ENCODE results near the gene THOC5.
"Not testable (repeated sequence)": the region's sequence is repeated elsewhere in the genome, so short reads cannot be mapped to it uniquely, and the experiment has no call there.

The THOC5 gene

GRCh38 chr22:29553351-29554224 lies at the start of gene THOC5:
Gene THOC5, minus strand, starts transcription at chr22:29553757. Its CDS starts 4,610 bp downstream, at chr22:29549147.
- peak; percentile 76 to 82 for DNase-seq (ENCODE audit: low read depth in 2 of 2)

DNA sequence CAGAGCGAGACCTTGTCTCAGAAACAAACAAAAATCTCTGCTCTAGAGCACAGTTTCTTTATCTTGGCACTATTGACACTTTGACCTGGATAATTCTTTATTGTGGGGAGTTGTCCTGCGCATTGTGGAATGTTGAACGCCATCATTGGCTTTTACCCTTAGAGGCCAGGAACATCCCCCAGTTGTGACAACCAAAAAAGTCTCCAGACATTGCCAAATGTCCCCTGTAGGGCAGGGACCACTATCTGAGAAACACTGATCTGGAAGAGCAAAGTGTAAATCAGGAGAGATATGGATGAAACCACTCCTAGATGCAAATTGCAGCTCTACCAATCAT lies 45.1 kb upstream of the THOC5 start:
- no peak for DNase-seq (ENCODE audit: low read depth in 2 of 2)

DNA sequence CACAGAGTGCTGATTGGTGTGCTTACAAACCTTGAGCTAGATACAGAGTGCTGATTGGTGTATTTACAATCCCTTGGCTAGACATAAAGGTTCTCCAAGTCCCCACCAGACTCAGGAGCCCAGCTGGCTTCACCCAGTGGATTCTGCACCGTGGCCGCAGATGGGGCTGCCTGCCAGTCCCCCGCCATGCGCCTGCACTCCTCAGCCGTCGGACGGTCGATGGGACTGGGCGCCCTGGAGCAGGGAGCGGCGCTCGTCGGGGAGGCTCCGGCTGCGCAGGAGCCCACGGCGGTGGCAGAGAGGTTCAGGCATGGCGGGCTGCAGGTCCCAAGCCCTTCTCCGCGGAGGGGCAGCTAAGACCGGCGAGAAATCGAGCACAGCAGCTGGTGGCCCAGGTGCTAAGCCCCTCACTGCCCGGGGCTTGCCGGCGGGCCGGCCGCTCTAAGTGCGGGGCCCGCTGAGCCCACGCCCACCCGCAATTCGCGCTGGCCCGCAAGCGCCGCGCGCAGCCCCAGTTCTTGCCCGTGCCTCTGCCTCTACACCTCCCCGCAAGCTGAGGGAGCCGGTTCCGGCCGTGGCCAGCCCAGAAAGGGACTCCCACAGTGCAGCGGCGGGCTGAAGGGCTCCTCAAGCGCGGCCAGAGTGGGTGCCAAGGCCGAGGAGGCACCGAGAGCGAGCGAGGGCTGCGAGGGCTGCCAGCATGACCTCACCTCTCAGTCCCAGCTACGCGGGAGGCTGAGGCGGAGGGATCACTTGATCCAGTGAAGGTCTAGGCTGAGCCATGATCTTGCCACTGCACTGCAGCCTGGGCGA lies 44.5 kb upstream of the THOC5 start:
- not testable (repeated sequence) for DNase-seq (ENCODE audit: low read depth in 2 of 2)

DNA sequence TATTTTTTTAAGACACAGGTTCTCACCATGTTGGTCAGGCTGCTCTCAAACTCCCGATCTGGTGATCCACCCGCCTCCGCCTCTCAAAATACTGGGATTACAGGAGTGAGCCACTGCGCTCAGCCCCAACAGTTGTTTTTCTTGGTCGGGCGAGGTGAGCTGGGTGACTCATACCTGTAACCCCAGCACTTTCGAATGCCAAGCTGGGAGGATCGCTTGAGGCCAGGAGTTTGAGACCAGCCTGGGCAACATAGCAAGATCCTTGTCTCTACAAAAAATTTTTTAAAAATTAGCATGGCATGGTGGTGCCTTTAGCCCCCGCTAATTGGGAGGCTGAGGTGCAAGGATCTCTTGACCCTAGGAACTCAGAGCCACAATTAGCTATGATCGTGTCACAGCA lies 42.9 kb upstream of the THOC5 start:
- no peak for DNase-seq (ENCODE audit: low read depth in 2 of 2)

DNA sequence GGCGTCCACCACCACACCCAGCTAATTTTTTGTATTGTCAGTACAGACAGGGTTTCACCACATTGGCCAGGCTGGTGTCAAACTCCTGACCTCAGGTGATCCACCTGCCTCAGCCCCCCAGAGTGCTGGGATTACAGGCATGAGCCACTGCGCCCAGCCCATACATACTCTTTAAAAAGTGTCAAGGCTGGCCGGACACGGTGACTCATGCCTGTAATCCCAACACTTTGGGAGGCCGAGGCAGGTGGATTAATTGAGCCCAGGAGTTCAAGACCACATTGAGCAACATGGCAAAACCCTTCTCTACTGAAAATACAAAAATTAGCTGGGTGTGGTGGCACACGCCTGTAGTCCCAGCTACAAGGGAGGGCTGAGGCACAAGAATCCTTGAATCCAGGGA lies 40.9 kb upstream of the THOC5 start:
- not testable (repeated sequence) for DNase-seq (ENCODE audit: low read depth in 2 of 2)

GRCh38 chr22:29593923-29594322 lies 40.4 kb upstream of the THOC5 start:
- no peak for DNase-seq (ENCODE audit: low read depth in 2 of 2)

DNA sequence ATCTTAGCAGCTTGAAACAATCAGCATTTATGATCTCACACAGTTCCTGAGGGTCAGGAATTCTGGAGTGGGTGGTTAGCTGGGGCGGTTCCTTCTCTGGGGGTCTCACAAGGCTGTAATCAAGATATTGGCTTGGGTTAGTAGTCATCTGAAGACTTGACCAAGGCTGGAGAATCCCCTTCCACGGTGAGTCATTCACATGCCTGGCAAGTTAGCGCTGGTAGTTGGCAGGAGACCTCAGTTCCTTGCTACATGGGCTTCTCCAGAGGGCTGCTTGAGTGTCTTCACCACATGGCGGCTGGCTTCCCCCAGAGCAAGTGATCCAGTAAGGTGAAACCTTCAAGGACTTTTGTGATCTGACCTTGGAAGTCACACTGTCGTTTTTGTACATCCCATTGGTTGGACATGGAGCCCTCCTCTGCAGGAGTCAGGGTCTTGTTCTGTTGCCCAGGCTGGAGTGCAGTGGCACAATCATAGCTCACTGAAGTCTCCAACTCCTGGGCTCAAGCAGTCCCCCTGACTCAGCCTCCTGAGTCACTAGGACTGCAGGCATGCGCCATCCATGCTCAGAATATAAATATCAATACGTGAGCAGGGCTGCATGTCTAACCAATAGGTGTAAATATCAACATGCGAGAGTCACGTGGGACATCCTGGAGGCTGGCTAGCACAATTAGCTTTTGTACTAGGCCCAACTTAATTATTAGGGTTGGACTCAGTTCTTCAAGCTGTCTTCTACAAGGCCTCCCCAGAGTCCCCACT lies 34.6 kb upstream of the THOC5 start:
- no peak for DNase-seq (ENCODE audit: low read depth in 2 of 2)

GRCh38 chr22:29586193-29586705 lies 32.7 kb upstream of the THOC5 start:
- not testable (repeated sequence) for DNase-seq (ENCODE audit: low read depth in 2 of 2)

- DNase-seq (ENCODE audit: low read depth in 2 of 2) = no peak
These were observed 31.4 kb upstream of the THOC5 start for GRCh38 chr22:29584975-29585374.

- no peak for DNase-seq (ENCODE audit: low read depth in 2 of 2)
These were observed 28.2 kb upstream of the THOC5 start for GRCh38 chr22:29581799-29582198.

DNA sequence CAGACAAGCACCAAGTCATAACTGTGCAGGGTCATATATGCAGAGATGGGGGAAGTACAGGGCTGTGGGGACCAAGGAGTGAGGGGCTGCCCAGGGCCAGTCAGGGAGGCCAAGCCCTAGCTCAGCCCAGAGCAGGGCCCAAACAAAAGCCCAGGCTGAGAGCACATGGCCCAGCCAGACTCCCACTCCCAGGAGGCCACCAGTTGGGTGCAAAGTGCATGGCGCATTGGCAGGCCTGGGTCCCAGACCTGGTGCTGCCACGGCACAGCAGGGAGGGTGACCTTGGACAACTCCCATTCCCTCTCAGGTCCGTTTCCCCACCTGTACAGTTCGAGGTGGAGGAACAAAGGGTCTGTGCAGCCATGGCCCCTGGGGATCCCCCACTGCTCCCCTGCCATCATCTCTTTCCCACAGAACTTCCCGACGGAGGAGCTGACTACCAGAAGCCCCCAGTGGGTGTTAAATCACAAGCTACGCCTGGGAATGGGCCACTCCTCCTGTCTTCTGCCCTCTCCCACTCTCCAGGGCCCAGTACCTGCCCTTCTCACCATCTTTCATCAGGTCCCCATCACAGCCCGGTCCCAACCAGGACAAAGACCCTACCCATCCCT lies 26.7 kb upstream of the THOC5 start:
- DNase-seq (ENCODE audit: low read depth in 2 of 2) = no peak

DNA sequence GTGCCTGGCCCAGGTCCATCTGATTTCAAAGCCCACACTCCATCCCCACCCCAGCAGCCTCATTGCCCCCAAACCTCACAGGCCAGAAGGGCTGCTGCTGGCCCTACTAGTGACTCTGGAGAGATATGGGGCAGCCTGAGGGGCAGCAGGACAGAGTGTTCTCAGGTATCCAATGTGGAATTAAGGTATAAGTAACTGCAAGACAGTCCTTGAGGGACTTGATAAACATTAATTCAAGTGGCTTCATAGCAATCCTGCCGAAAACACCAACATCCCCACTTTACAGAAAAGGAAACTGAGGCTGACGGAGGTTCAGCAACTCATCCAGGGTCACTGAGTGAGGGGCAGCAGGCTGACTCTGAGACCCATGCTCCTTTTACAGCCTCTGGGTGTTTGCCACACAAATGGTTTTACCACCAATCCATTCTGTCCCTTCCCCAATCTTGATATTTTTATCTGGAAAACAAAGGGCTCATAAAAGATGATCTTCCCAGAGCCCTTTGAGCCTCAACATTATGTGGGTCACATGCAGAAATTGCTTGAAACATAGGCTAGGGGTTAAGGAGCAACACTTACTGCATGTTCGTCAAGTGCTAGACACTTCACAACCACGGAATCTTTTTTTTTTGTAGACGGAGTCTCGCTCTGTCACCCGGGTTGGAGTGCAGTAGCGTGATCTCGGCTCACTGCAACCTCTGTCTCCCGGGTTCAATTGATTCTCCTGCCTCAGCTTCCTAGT lies 25.1 kb upstream of the THOC5 start:
- DNase-seq (ENCODE audit: low read depth in 2 of 2) = no peak

DNA sequence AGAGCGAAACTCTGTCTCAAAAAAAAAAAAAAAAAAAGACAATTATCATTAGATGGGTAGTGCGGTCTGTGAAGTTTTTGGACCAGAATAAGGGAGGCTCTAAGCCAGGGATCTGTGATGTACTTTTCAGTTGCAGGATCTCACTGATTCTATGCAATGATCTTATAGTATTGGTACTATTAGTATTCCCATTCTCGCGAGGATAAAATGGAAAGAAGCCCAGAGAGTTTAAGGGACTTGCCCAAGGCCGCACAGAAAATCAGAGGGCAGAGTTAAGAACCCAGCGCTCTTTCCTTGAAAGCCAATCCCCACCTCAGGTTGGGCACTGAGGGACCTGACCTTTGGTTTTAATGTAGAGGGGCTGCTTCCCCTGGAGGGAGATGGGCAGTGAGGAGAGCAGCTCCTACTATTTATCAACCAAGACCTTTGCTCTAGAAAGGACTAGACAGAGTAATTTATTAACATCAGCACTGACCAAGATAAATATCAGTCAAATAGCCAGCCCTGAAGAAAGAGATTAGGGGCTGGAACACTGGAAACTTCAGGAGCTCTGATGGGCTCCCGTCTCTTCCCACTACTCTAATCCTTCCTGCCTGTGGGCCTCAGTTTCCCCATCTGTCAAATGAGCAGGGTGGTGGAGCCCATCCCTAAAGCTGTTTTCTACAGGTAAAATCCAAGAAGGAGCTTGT lies 21.3 kb upstream of the THOC5 start:
- no peak for DNase-seq (ENCODE audit: low read depth in 2 of 2)

- DNase-seq (ENCODE audit: low read depth in 2 of 2) = no peak
These were observed 17.5 kb upstream of the THOC5 start for GRCh38 chr22:29570912-29571549.

GRCh38 chr22:29570456-29570855 lies 16.9 kb upstream of the THOC5 start:
- no peak for DNase-seq (ENCODE audit: low read depth in 2 of 2)

DNA sequence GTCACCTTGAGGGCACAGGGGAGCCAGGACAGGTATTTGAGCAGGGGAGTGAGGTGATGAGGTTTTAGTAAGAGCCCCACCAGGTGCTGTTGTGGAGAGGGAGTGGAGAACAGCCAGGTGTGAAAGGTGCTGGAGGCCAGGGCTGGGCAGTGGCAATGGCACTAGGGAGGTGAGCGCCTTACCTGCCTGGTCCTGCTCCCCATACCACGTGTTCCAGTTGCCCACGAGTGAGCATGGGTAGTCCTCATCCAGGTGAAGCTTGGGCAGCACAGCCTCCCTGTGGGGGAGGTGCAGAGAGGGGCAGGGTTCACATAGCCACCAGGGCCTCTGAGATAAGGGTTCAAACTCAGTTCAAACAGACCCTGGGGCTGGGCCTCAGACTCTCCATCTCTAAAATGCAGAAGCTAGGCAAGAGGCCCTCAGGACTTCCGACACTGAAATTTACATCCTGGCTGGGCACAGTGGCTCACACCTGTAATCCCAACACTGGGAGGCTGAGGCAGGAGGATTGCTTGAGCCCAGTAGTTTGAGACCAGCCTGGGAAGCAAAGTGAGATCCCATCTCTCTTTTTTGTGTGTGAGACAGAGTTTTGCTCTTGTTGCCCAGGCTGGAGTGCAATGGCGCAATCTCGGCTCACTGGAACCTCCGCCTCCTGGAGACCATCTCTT lies 15.6 kb upstream of the THOC5 start:
- DNase-seq (ENCODE audit: low read depth in 2 of 2) = no peak

GRCh38 chr22:29567338-29567737 lies 13.8 kb upstream of the THOC5 start:
- no peak for DNase-seq (ENCODE audit: low read depth in 2 of 2)

DNA sequence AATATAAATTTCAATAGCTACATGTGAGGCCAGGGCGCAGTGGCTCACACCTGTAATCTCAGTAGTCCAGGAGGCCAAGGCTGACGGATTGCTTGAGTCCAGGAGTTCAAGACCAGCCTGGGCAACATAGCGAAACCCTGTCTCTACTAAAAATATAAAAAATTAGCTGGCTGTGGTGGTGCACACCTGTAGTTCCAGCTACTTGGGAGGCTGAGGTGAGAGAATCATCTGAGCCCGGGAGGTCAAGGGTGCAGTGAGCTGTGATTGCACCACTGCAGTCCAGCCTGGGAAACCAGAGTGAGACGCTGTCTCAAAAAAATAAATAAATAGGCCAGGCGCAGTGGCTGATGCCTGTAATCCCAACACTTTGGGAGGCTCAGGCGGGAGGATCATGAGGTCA lies 13.0 kb upstream of the THOC5 start:
- DNase-seq (ENCODE audit: low read depth in 2 of 2) = not testable (repeated sequence)

Measured in stimulated activated CD8-positive, alpha-beta memory T cell treated with anti-CD3 and anti-CD28 coated beads, Interleukin-7, amount 100 ng/mL, for 1 hour (primary cell).